Neural progenitor cell (in vitro differentiated cells): ENCODE measurements around the gene GTPBP6. TPM values are rescaled to one million over a fixed set of nuclear protein-coding genes. Genes with fewer than 3 reads are reported as not detected.

Experiments
- DNase-seq: peaks from one replicate; pipeline ENCODE4 v3.0.0-alpha.2; 2016; ENCODE audit warnings: low spot score
- H2AFZ ChIP-seq: fragments of 200-600 bp; sonication (generic); replicated peaks from 2 replicates; pipeline ENCODE4 v1.6.1; 2016; ENCODE audit warnings: antibody characterized with exemption
- H3F3A ChIP-seq: fragments of 200-600 bp; sonication (generic); 2 replicates; pipeline ENCODE4 v1.6.1; 2016; ENCODE audit warnings: antibody characterized with exemption, low read depth
- H3K27ac ChIP-seq: fragments of 200-600 bp; sonication (generic); 2 replicates; pipeline ENCODE4 v1.5.1; 2016; ENCODE audit warnings: mild to moderate bottlenecking
- H3K27me3 ChIP-seq: fragments of 200-600 bp; sonication (generic); 2 replicates; pipeline ENCODE4 v1.6.1; 2016; ENCODE audit warnings: mild to moderate bottlenecking, moderate library complexity
- H3K36me3 ChIP-seq: fragments of 200-600 bp; sonication (generic); 2 replicates; pipeline ENCODE4 v1.5.1; 2016
- H3K4me1 ChIP-seq: fragments of 200-600 bp; sonication (generic); 2 replicates; pipeline ENCODE4 v1.6.1; 2016; ENCODE audit warnings: mixed run types
- H3K4me2 ChIP-seq: fragments of 200-600 bp; sonication (generic); 2 replicates; pipeline ENCODE4 v1.6.1; 2016
- H3K4me3 ChIP-seq: fragments of 200-600 bp; sonication (generic); 2 replicates; pipeline ENCODE4 v1.5.1; 2016
- H3K79me2 ChIP-seq: fragments of 200-600 bp; sonication (generic); 2 replicates; pipeline ENCODE4 v1.6.1; 2016; ENCODE audit warnings: low read depth
- H3K9ac ChIP-seq: fragments of 200-600 bp; sonication (generic); 2 replicates; pipeline ENCODE4 v1.6.1; 2016
- H3K9me3 ChIP-seq: fragments of 200-600 bp; sonication (generic); 2 replicates; pipeline ENCODE4 v1.5.1; 2016; ENCODE audit warnings: low read depth
- H4K20me1 ChIP-seq: fragments of 200-600 bp; sonication (generic); 2 replicates; pipeline ENCODE4 v1.6.1; 2016; ENCODE audit warnings: low read depth
- H3K27ac Mint-ChIP-seq: 3 replicates; pipeline ENCODE4 v1.8.0; 2021; ENCODE audit warnings: mixed read lengths
- H3K27me3 Mint-ChIP-seq: 2 replicates; pipeline ENCODE4 v1.8.0; 2022; ENCODE audit warnings: low read depth, mild to moderate bottlenecking, inconsistent platforms, moderate library complexity, mixed read lengths; ENCODE audit not compliant: insufficient read depth
- H3K36me3 Mint-ChIP-seq: 3 replicates; pipeline ENCODE4 v1.8.0; 2021; ENCODE audit warnings: mixed read lengths
- H3K4me1 Mint-ChIP-seq: 3 replicates; pipeline ENCODE4 v1.8.0; 2021; ENCODE audit warnings: mixed read lengths
- H3K4me3 Mint-ChIP-seq: 3 replicates; pipeline ENCODE4 v1.8.0; 2021; ENCODE audit warnings: mild to moderate bottlenecking, moderate library complexity, mixed read lengths
- H3K9me3 Mint-ChIP-seq: 3 replicates; pipeline ENCODE4 v1.8.0; 2020; ENCODE audit warnings: mixed read lengths
- EZH2 ChIP-seq: fragments of 200-600 bp; sonication (generic); IDR thresholded peaks from 2 replicates; pipeline ENCODE4 v1.6.1; 2017; ENCODE audit warnings: antibody characterized with exemption, mild to moderate bottlenecking, moderate library complexity
- EZH2phosphoT487 ChIP-seq: fragments of 200-600 bp; sonication (generic); IDR thresholded peaks from 2 replicates; pipeline ENCODE4 v1.6.1; 2017; ENCODE audit warnings: antibody characterized with exemption
- total RNA-seq: library from RNA; depleted of rRNA; stranded (reverse); fragments of >200 nt; gene quantifications from 2 replicates; pipeline ENCODE4 v1.2.3, GENCODE V29; 2015; ENCODE audit warnings: low replicate concordance
- TF ChIP-seq, protein P1 (sequence below): fragments of 200-600 bp; sonication (generic); IDR thresholded peaks from 2 replicates; pipeline ENCODE4 v1.5.1; 2017; ENCODE audit warnings: antibody characterized with exemption, mild to moderate bottlenecking

Gene GTPBP6
- total RNA-seq, 1 donor from 2014 or later: 16.6 TPM

GRCh38 chrX:312621-313331 is 5.8 kb downstream of the GTPBP6 start:
- no peak for TF ChIP-seq EZH2
- TF ChIP-seq EZH2phosphoT487: no peak
- TF ChIP-seq, protein P1, sequence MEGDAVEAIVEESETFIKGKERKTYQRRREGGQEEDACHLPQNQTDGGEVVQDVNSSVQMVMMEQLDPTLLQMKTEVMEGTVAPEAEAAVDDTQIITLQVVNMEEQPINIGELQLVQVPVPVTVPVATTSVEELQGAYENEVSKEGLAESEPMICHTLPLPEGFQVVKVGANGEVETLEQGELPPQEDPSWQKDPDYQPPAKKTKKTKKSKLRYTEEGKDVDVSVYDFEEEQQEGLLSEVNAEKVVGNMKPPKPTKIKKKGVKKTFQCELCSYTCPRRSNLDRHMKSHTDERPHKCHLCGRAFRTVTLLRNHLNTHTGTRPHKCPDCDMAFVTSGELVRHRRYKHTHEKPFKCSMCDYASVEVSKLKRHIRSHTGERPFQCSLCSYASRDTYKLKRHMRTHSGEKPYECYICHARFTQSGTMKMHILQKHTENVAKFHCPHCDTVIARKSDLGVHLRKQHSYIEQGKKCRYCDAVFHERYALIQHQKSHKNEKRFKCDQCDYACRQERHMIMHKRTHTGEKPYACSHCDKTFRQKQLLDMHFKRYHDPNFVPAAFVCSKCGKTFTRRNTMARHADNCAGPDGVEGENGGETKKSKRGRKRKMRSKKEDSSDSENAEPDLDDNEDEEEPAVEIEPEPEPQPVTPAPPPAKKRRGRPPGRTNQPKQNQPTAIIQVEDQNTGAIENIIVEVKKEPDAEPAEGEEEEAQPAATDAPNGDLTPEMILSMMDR: no peak
- no peak overlapping the region for H3K27ac ChIP-seq
- peaks cover 10% of the 10 kb centered on the region for H3K27me3 Mint-ChIP-seq
- H3K4me3 Mint-ChIP-seq: no peak overlapping the region
- no peaks in the 10 kb centered on the region for H3K4me1 Mint-ChIP-seq
- no peaks in the 10 kb centered on the region for H3K36me3 ChIP-seq
- no peak overlapping the region for H3K27ac Mint-ChIP-seq
- H3K27me3 ChIP-seq: no peaks in the 10 kb centered on the region
- peaks cover 4% of the 10 kb centered on the region for H4K20me1 ChIP-seq
- no peaks in the 10 kb centered on the region for H3K4me1 ChIP-seq
- peaks cover 14% of the 10 kb centered on the region for H3F3A ChIP-seq
- no peak overlapping the region for H2AFZ ChIP-seq
- no peak overlapping the region for H3K9ac ChIP-seq
- no peaks in the 10 kb centered on the region for H3K9me3 ChIP-seq
- no peak for DNase-seq
- H3K36me3 Mint-ChIP-seq: peaks cover 19% of the 10 kb centered on the region
- H3K9me3 Mint-ChIP-seq: no peaks in the 10 kb centered on the region
- no peak overlapping the region for H3K4me3 ChIP-seq
- peaks cover 13% of the 10 kb centered on the region for H3K79me2 ChIP-seq
- no peak overlapping the region for H3K4me2 ChIP-seq

DNA sequence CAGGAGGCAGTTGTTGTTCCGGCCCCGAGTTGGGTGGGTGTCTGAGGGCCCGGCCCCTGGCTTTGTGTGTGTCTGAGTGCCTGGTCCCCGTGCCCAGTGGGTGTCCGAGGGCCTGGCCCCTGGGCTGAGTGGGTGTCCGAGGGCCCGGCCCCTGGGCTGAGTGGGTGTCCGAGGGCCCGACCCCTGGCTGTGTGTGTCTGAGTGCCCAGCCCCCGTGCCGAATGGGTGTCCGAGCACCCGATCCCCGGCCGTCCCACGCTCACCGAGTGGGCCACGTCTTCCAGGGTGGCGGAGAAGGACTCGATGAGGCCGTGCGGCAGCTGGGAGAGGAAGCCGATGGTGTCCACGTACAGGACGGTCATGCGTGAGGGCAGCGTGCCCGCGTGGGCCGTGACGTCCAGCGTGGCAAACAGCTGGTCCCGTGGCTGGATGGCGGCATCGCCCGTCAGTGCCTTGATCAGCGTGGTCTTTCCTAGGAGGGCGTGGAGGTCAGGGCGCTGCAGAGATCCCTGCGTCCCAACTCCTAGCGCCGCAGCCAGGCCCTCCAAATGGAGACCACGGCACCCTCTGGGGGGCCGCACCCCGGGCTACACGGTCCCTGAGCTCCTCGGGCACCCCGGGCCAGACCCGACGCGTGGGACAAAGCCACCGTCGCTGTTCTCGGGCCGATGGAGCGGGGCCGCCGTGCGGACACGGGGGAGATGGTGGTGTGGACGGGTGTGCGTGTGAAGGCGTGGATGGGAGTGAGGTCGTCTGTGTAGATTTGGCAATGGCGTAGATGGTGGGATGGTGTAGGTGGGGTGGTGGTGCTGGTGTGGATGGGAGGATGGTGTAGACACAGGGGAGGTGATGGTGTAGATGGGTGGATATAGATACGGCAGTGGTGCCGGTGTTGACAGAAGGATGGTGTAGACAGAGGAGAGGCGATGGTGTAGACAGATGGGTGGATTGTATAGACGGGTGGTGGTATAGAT is 7.2 kb downstream of the GTPBP6 start:
- Histone ChIP-seq H3K4me2 (no peak overlapping the region), H2AFZ (no peak overlapping the region), H3K27me3 (no peaks in the 10 kb centered on the region), H3K4me3 (no peak overlapping the region), H3F3A (peaks cover 12% of the 10 kb centered on the region), H4K20me1 (no peaks in the 10 kb centered on the region), H3K9ac (no peak overlapping the region), H3K4me1 (no peaks in the 10 kb centered on the region), H3K79me2 (peaks cover 3% of the 10 kb centered on the region), H3K36me3 (peaks cover 8% of the 10 kb centered on the region), H3K27ac (no peak overlapping the region), H3K9me3 (no peaks in the 10 kb centered on the region)
- Mint-ChIP-seq H3K27me3 (peaks cover 13% of the 10 kb centered on the region), H3K4me3 (no peak overlapping the region), H3K9me3 (no peaks in the 10 kb centered on the region), H3K27ac (no peak overlapping the region), H3K4me1 (no peaks in the 10 kb centered on the region), H3K36me3 (peaks cover 22% of the 10 kb centered on the region)
- TF ChIP-seq EZH2phosphoT487: no peak
- TF ChIP-seq EZH2: no peak
- TF ChIP-seq, protein P1: no peak
- DNase-seq: no peak

- H3K36me3 ChIP-seq: peaks cover 10% of the 10 kb centered on the region
- no peaks in the 10 kb centered on the region for H3K9me3 Mint-ChIP-seq
Measured at GRCh38 chrX:310621-311155, 7.9 kb downstream of the GTPBP6 start.

More at GRCh38 chrX:310621-311155, 7.9 kb downstream of the GTPBP6 start:
- no peak overlapping the region for H3K27ac Mint-ChIP-seq
- no peaks in the 10 kb centered on the region for H3K4me1 ChIP-seq
- no peak overlapping the region for H3K4me2 ChIP-seq
- no peaks in the 10 kb centered on the region for H3K79me2 ChIP-seq
- peaks cover 22% of the 10 kb centered on the region for H3K36me3 Mint-ChIP-seq
- no peaks in the 10 kb centered on the region for H3K4me1 Mint-ChIP-seq
- no peaks in the 10 kb centered on the region for H3K27me3 ChIP-seq
- TF ChIP-seq, protein P1: no peak
- no peak overlapping the region for H2AFZ ChIP-seq
- H3K9me3 ChIP-seq: no peaks in the 10 kb centered on the region
- H3K4me3 Mint-ChIP-seq: no peak overlapping the region
- peaks cover 19% of the 10 kb centered on the region for H3F3A ChIP-seq
- DNase-seq: no peak
- H3K9ac ChIP-seq: no peak overlapping the region
- H3K27me3 Mint-ChIP-seq: peaks cover 13% of the 10 kb centered on the region
- no peak overlapping the region for H3K4me3 ChIP-seq
- no peak overlapping the region for H3K27ac ChIP-seq
- no peaks in the 10 kb centered on the region for H4K20me1 ChIP-seq
